K562 (cell line): ENCODE results near the gene KAZN. TPM values are rescaled to one million over a fixed set of nuclear protein-coding genes. Genes with fewer than 3 reads are reported as not detected.
A peak's percentile ranks its signal among the peaks of the same experiment; 100 is the strongest.

Source experiments
- CUX1 ChIP-seq: fragments of 200-800 bp; sonication (Bioruptor generic); IDR thresholded peaks from 2 replicates; pipeline ENCODE4 v1.6.1; 2016; ENCODE audit warnings: missing genetic modification characterization, missing compliant biosample characterization
- DEAF1 ChIP-seq: fragments of 450-650 bp; formaldehyde crosslinking; IDR thresholded peaks from 2 replicates; pipeline ENCODE4 v1.4.0; 2020; ENCODE audit warnings: mild to moderate bottlenecking, moderate library complexity
- LEF1 ChIP-seq: fragments of 450-650 bp; IDR thresholded peaks from 2 replicates; pipeline ENCODE4 v1.6.1; 2016; ENCODE audit warnings: mild to moderate bottlenecking
- MAZ ChIP-seq, 2 experiments: fragments of 450-650 bp in 1 of 2; sonication (generic) in 1 of 2; formaldehyde crosslinking; IDR thresholded peaks in 1 of 2; conservative IDR thresholded peaks in 1 of 2; 2 replicates each; pipeline versions ENCODE4 v1.4.0 to v1.5.0; 2020; ENCODE audit warnings: mild to moderate bottlenecking in 1 of 2, missing genetic modification reagents in 1 of 2
- SMARCC2 ChIP-seq: fragments of 450-650 bp; IDR thresholded peaks from 2 replicates; pipeline ENCODE4 v1.6.1; 2017; ENCODE audit warnings: antibody characterized with exemption, moderate library complexity, mild to moderate bottlenecking, low read depth
- ZNF592 ChIP-seq: fragments of 450-650 bp; IDR thresholded peaks from 2 replicates; pipeline ENCODE4 v1.6.1; 2017; ENCODE audit warnings: antibody characterized with exemption, mild to moderate bottlenecking
- polyA plus RNA-seq, 8 experiments: library from polyadenylated mRNA; depleted of rRNA in 4 of 8; stranded (reverse) in 5 of 8; unstranded in 3 of 8; fragments of >200 nt; fragmentation: Nextera tagmentation in 2 of 8; fragmentation: Illumina TruSeq in 1 of 8; extraction: Ambion mirVana in 2 of 8; extraction: Trizol in 1 of 8; gene quantifications; 2 replicates each; pipeline versions ENCODE4 v1.2.1 to v1.2.3, GENCODE V29; 2011 to 2014; ENCODE audit warnings: inconsistent platforms in 1 of 8, missing spikeins in 1 of 8
- total RNA-seq, 7 experiments: library from RNA; depleted of rRNA in 6 of 7; stranded (reverse); fragments of >200 nt in 6 of 7; fragmentation: Illumina TruSeq in 2 of 7; extraction: Trizol in 2 of 7; gene quantifications; 2 replicates each; pipeline versions ENCODE4 v1.2.1 to v1.2.3, GENCODE V29; 2011 to 2021; ENCODE audit warnings: low replicate concordance in 1 of 7
- TF ChIP-seq, protein P1 (sequence below), 2 experiments: IDR thresholded peaks; 2 replicates each; pipeline ENCODE4 v1.6.1; 2011; ENCODE audit warnings: borderline replicate concordance in 1 of 2, control low read depth in 1 of 2, low read depth in 1 of 2, low read length in 1 of 2, mild to moderate bottlenecking in 1 of 2, mixed read lengths in 1 of 2, moderate library complexity in 1 of 2; ENCODE audit not compliant: insufficient read depth in 1 of 2, insufficient read length in 1 of 2, poor library complexity in 1 of 2, severe bottlenecking in 1 of 2; ENCODE audit errors: extremely low read depth in 1 of 2
- TF ChIP-seq, protein P2 (sequence below), 2 experiments: fragments of 450-650 bp; conservative IDR thresholded peaks; 2 replicates each; pipeline ENCODE4 v1.6.1; 2017; ENCODE audit warnings: mild to moderate bottlenecking in 2 of 2, moderate library complexity in 2 of 2

The KAZN gene
- total and polyA plus RNA-seq, 9 of the 15 experiments (the other 6 are each of a cell fraction or from before 2014, with no cell fraction given) = 2.1 to 21.6 (median 5.4) TPM

DNA sequence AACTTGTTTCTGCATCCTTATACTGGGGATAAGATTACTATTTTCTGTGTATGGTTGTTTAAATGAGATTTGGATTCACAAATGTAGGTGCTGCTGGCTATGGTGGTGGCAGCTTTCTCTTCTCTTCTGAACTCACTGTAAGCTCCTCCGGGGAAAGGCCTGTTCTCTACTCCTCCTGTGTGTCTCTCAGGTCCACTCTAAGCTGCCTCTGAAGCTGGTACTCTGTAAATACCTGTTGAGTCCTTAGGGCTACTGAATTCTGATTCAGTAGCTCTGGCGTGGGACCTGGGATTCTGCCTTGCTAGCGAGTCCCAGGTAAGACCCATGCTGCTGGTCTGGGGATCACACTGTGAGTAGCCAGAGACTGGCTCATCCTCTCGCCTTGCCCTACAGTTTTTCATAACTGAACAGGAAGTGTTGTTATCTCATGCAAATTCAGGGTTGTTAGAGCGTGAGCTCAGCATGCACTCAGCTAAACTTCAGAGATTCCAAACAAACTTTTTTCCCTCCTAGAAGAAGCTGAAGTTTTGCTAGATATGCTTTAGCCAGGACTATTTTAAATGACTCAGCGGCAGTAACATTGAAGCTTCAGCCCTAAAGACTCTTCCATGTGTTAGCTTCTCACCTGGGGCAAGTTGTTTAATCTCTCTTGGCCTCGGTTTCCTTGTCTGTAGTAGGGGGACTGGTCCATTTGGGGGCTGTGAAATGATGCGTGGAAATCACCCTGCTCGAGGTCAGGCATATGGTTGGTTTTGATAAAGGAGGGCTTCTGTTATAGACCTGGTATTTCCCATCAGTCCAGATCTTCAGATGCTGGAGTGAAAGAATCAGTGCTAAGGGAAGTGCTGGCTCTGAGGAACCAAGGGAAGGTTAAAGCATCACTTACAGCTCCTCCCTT lies 283.5 kb downstream of the KAZN start (continued):
- TF ChIP-seq CUX1 (no peak), SMARCC2 (peak; percentile 12; the same call in 1 of the 2 replicates), DEAF1 (CRISPR knock-in tag) (0 out of 2 replicates have a peak, but pooled peaks have one; percentile 17), ZNF592 (peak; percentile 70), MAZ (CRISPR knock-in tag; conservative IDR thresholded peaks at IDR 0.05 in 1 of 2, IDR thresholded peaks at IDR 0.05 in 1 of 2) (no peak), LEF1 (peak; percentile 47; the same call in 1 of the 2 replicates)
- TF ChIP-seq, protein P1, sequence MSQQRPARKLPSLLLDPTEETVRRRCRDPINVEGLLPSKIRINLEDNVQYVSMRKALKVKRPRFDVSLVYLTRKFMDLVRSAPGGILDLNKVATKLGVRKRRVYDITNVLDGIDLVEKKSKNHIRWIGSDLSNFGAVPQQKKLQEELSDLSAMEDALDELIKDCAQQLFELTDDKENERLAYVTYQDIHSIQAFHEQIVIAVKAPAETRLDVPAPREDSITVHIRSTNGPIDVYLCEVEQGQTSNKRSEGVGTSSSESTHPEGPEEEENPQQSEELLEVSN (IDR thresholded peaks at IDR 0.05; ENCODE audit: borderline replicate concordance in 1 of 2, extremely low read depth in 1 of 2, insufficient read depth in 1 of 2, insufficient read length in 1 of 2, low read depth in 1 of 2, low read length in 1 of 2, poor library complexity in 1 of 2, severe bottlenecking in 1 of 2) = peak; percentile 12 to 30
- TF ChIP-seq, protein P2, sequence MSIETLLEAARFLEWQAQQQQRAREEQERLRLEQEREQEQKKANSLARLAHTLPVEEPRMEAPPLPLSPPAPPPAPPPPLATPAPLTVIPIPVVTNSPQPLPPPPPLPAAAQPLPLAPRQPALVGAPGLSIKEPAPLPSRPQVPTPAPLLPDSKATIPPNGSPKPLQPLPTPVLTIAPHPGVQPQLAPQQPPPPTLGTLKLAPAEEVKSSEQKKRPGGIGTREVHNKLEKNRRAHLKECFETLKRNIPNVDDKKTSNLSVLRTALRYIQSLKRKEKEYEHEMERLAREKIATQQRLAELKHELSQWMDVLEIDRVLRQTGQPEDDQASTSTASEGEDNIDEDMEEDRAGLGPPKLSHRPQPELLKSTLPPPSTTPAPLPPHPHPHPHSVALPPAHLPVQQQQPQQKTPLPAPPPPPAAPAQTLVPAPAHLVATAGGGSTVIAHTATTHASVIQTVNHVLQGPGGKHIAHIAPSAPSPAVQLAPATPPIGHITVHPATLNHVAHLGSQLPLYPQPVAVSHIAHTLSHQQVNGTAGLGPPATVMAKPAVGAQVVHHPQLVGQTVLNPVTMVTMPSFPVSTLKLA (conservative IDR thresholded peaks at IDR 0.05) = 0 out of 4 replicates have a peak, but pooled peaks of 1 of the 2 experiments have one; percentile 10
